RWPE2 (cell line): ENCODE measurements around the gene GABARAPL1.

Experiments
- ATAC-seq: fragments of 200-7000 bp; cut with Tn5 transposase; 3 replicates; pipeline ENCODE4 v1.9.1; 2021; ENCODE audit warnings: low read depth
- DNase-seq: peaks from one replicate; pipeline ENCODE4 v3.0.0-alpha.2; 2020; ENCODE audit warnings: low spot score
- H3K27ac ChIP-seq: fragments of 450-650 bp; 2 replicates; pipeline ENCODE4 v1.5.1; 2017; ENCODE audit warnings: mild to moderate bottlenecking; ENCODE audit not compliant: poor library complexity, severe bottlenecking
- H3K27me3 ChIP-seq: fragments of 250-450 bp; sonication (Bioruptor Pico); 2 replicates; pipeline ENCODE4 v1.5.1; 2021; ENCODE audit warnings: mild to moderate bottlenecking, moderate library complexity; ENCODE audit not compliant: insufficient read depth, poor library complexity, severe bottlenecking
- H3K36me3 ChIP-seq: fragments of 250-450 bp; sonication (Bioruptor Pico); 2 replicates; pipeline ENCODE4 v1.5.1; 2020; ENCODE audit warnings: low read depth, mild to moderate bottlenecking, moderate library complexity
- H3K4me1 ChIP-seq: fragments of 250-450 bp; sonication (Bioruptor Pico); 2 replicates; pipeline ENCODE4 v1.5.1; 2021; ENCODE audit warnings: mild to moderate bottlenecking, moderate library complexity; ENCODE audit not compliant: insufficient read depth, poor library complexity, severe bottlenecking
- H3K4me3 ChIP-seq: fragments of 250-450 bp; sonication (Bioruptor Pico); 2 replicates; pipeline ENCODE4 v1.5.1; 2021; ENCODE audit warnings: mild to moderate bottlenecking, moderate library complexity; ENCODE audit not compliant: severe bottlenecking
- H3K9me3 ChIP-seq: fragments of 250-450 bp; sonication (Bioruptor Pico); 2 replicates; pipeline ENCODE4 v1.5.1; 2021; ENCODE audit warnings: mild to moderate bottlenecking, moderate library complexity; ENCODE audit not compliant: severe bottlenecking
- TF ChIP-seq, protein P1 (sequence below): fragments of 450-650 bp; IDR thresholded peaks from one replicate; pipeline ENCODE4 v1.5.1; 2017; ENCODE audit warnings: mild to moderate bottlenecking, moderate library complexity; ENCODE audit not compliant: poor library complexity, severe bottlenecking

The GABARAPL1 gene

GRCh38 chr12:10249690-10250455 lies 37.2 kb downstream of the GABARAPL1 start:
- Histone ChIP-seq H3K4me1 (no peaks in the 10 kb centered on the region), H3K4me3 (no peak overlapping the region), H3K36me3 (no peaks in the 10 kb centered on the region), H3K27me3 (no peaks in the 10 kb centered on the region), H3K9me3 (no peaks in the 10 kb centered on the region), H3K27ac (no peak overlapping the region)
- DNase-seq (no peak), ATAC-seq (no peak)
- TF ChIP-seq, protein P1, sequence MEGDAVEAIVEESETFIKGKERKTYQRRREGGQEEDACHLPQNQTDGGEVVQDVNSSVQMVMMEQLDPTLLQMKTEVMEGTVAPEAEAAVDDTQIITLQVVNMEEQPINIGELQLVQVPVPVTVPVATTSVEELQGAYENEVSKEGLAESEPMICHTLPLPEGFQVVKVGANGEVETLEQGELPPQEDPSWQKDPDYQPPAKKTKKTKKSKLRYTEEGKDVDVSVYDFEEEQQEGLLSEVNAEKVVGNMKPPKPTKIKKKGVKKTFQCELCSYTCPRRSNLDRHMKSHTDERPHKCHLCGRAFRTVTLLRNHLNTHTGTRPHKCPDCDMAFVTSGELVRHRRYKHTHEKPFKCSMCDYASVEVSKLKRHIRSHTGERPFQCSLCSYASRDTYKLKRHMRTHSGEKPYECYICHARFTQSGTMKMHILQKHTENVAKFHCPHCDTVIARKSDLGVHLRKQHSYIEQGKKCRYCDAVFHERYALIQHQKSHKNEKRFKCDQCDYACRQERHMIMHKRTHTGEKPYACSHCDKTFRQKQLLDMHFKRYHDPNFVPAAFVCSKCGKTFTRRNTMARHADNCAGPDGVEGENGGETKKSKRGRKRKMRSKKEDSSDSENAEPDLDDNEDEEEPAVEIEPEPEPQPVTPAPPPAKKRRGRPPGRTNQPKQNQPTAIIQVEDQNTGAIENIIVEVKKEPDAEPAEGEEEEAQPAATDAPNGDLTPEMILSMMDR: no peak

DNA sequence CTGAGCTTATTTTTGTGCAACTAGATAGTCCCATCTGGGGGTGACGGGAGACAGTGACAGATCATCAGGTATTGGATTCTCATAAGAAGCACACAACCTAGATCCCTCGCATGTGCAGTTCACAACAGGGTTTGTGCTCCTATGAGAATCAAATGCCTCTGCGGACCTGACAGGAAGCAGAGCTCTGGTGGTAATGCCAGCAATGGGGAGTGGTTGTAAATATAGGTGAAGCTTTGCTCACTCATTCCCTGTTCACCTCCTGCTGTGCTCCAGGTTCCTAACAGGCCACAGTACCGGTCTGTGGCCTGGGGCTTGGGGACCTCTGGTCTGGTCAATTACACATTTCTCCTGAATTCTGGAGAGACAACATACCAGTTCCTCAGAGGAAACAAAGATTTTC lies 39.0 kb downstream of the GABARAPL1 start:
- no peaks in the 10 kb centered on the region for H3K4me1 ChIP-seq
- H3K27me3 ChIP-seq: no peaks in the 10 kb centered on the region
- H3K9me3 ChIP-seq: no peaks in the 10 kb centered on the region
- no peaks in the 10 kb centered on the region for H3K36me3 ChIP-seq
- no peak for ATAC-seq
- H3K4me3 ChIP-seq: no peak overlapping the region
- H3K27ac ChIP-seq: no peak overlapping the region
- TF ChIP-seq, protein P1: no peak
- DNase-seq: no peak

- H3K36me3 ChIP-seq: no peaks in the 10 kb centered on the region
- no peak overlapping the region for H3K27ac ChIP-seq
- ATAC-seq (no peak), DNase-seq (no peak)
- no peaks in the 10 kb centered on the region for H3K27me3 ChIP-seq
- H3K4me1 ChIP-seq: no peaks in the 10 kb centered on the region
- H3K9me3 ChIP-seq: no peaks in the 10 kb centered on the region
- TF ChIP-seq, protein P1: no peak
- H3K4me3 ChIP-seq: no peak overlapping the region
These were observed 39.5 kb downstream of the GABARAPL1 start for GRCh38 chr12:10252201-10252600.

DNA sequence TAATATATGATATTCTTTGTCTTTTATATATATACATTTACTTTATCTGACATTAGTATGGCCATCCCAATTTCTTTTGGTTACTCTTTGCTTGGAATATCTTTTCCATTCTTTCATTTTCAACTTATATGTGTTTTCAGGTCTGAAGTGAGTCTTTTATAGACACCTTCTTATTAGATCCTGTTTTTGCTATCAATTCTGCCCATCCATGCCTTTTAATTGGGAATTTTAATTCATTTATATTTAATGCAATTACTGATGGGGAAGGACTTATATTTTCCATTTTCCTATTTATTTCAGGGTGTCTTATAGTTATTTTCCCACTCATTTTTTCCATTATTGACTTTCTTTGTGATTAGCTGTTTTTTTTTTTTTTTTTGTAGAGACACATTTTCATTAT lies 43.4 kb downstream of the GABARAPL1 start:
- Histone ChIP-seq H3K4me3 (no peak overlapping the region), H3K27ac (no peak overlapping the region), H3K9me3 (no peaks in the 10 kb centered on the region), H3K36me3 (no peaks in the 10 kb centered on the region), H3K4me1 (no peaks in the 10 kb centered on the region), H3K27me3 (no peaks in the 10 kb centered on the region)
- no peak for DNase-seq
- TF ChIP-seq, protein P1: no peak
- ATAC-seq: no peak

DNA sequence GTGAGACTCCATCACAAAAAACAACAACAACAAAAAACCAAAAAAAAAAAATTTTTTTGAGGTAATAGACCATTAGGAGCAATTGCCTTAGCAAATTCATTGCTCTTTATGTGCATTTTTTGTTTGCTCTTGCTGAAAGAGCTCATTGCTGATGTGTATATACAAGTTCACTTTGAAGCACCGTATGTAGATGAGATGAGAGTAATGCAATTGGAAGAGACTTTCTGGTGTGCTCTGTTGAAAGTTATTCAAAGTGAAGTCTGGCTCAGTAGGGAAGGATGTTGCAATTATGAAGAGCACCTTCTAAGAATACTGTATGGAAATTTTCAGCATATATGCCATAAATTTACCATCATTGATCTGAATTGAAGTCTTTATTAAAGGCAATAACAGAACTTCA lies 48.2 kb downstream of the GABARAPL1 start:
- H3K9me3 ChIP-seq: no peaks in the 10 kb centered on the region
- no peak for ATAC-seq
- H3K4me1 ChIP-seq: no peaks in the 10 kb centered on the region
- no peaks in the 10 kb centered on the region for H3K27me3 ChIP-seq
- no peak for DNase-seq
- TF ChIP-seq, protein P1: no peak
- H3K4me3 ChIP-seq: no peak overlapping the region
- no peaks in the 10 kb centered on the region for H3K36me3 ChIP-seq
- no peak overlapping the region for H3K27ac ChIP-seq
